HG02970 (cell line): Measurements from ENCODE around the gene FGF22.

Experiments used
- ATAC-seq: cut with Tn5 transposase; IDR thresholded peaks from one replicate; pipeline ENCODE4 v1.9.1; 2021; ENCODE audit warnings: mild to moderate bottlenecking, moderate library complexity, moderate number of reproducible peaks; ENCODE audit not compliant: unreplicated experiment, low FRiP score

Gene FGF22

GRCh38 chr19:676339-677105, 36.8 kb downstream of the FGF22 start, which contains the start of gene FSTL3:
Gene FSTL3, plus strand, starts transcription at chr19:676392. Its CDS starts 32 bp downstream, at chr19:676424.
- no peak for ATAC-seq

GRCh38 chr19:677201-677600, 37.5 kb downstream of the FGF22 start:
- ATAC-seq, result no peak

- no peak for ATAC-seq
Measured at GRCh38 chr19:677601-678436, 38.1 kb downstream of the FGF22 start.

GRCh38 chr19:678791-679388, 39.2 kb downstream of the FGF22 start:
- ATAC-seq, result no peak

- peak; percentile 26 for ATAC-seq
Measured at GRCh38 chr19:679418-680286, 40.0 kb downstream of the FGF22 start.

- peak; percentile 72 for ATAC-seq
Measured at GRCh38 chr19:680287-681028, 40.8 kb downstream of the FGF22 start.

GRCh38 chr19:681029-682019, 41.6 kb downstream of the FGF22 start:
- no peak for ATAC-seq

GRCh38 chr19:682678-683320, 43.1 kb downstream of the FGF22 start:
- no peak for ATAC-seq

- ATAC-seq, result no peak
Measured at GRCh38 chr19:685454-685931, 45.8 kb downstream of the FGF22 start.

GRCh38 chr19:686589-687297, 47.1 kb downstream of the FGF22 start:
- ATAC-seq, result no peak

GRCh38 chr19:687569-688166, 48.0 kb downstream of the FGF22 start:
- ATAC-seq, result no peak

- ATAC-seq, result no peak
Measured at GRCh38 chr19:688214-688613, 48.5 kb downstream of the FGF22 start.

GRCh38 chr19:688992-689391, 49.3 kb downstream of the FGF22 start:
- no peak for ATAC-seq

- no peak for ATAC-seq
Measured at GRCh38 chr19:690203-690602, 50.5 kb downstream of the FGF22 start.
